Natural killer cell (primary cell): ENCODE results near the gene MVB12B. TPM values are rescaled to one million over a fixed set of nuclear protein-coding genes. Genes with fewer than 3 reads are reported as not detected.

Experiments used
- ATAC-seq, 3 donors: fragments of 150-1000 bp in 2 of 3; fragments of 200-7000 bp in 1 of 3; cut with Tn5 transposase; 1 replicate in 1 of 3; 2 replicates in 2 of 3; pipeline ENCODE4 v1.10.0; 2021; ENCODE audit warnings: mild to moderate bottlenecking in 2 of 3, moderate library complexity in 2 of 3
- DNase-seq, 2 donors: peaks; one replicate each; pipeline versions ENCODE4 v3.0.0 to v3.0.0-alpha.2; 2013 to 2021; ENCODE audit warnings: mixed read lengths in 1 of 2
- H3K27ac ChIP-seq: one replicate; pipeline ENCODE4 v1.5.1; 2013; ENCODE audit warnings: mild to moderate bottlenecking, low read length
- H3K27me3 ChIP-seq: one replicate; pipeline ENCODE4 v1.6.1; 2013; ENCODE audit warnings: low read length; ENCODE audit not compliant: control insufficient read depth, insufficient read depth
- H3K36me3 ChIP-seq: one replicate; pipeline ENCODE4 v1.6.1; 2013; ENCODE audit warnings: low read length; ENCODE audit not compliant: control insufficient read depth, insufficient read depth
- H3K4me1 ChIP-seq: one replicate; pipeline ENCODE4 v1.6.1; 2013; ENCODE audit warnings: low read length; ENCODE audit not compliant: control insufficient read depth, insufficient read depth
- H3K4me3 ChIP-seq: one replicate; pipeline ENCODE4 v1.5.1; 2013; ENCODE audit warnings: low read length
- H3K9me3 ChIP-seq: one replicate; pipeline ENCODE4 v1.6.1; 2013; ENCODE audit warnings: low read length; ENCODE audit not compliant: control insufficient read depth, insufficient read depth
- H3K27ac Mint-ChIP-seq, 2 donors: one replicate each; pipeline ENCODE4 v1.8.0; 2022; ENCODE audit warnings: mild to moderate bottlenecking in 2 of 2, mixed read lengths in 2 of 2, moderate library complexity in 1 of 2
- H3K27me3 Mint-ChIP-seq, 2 donors: one replicate each; pipeline ENCODE4 v1.8.0; 2022; ENCODE audit warnings: low read depth in 2 of 2, mixed read lengths in 2 of 2
- H3K36me3 Mint-ChIP-seq: one replicate; pipeline ENCODE4 v1.8.0; 2022; ENCODE audit warnings: mixed read lengths
- H3K4me1 Mint-ChIP-seq, 2 donors: one replicate each; pipeline ENCODE4 v1.8.0; 2022; ENCODE audit warnings: mixed read lengths in 2 of 2
- H3K4me3 Mint-ChIP-seq: one replicate; pipeline ENCODE4 v1.8.0; 2022; ENCODE audit warnings: mild to moderate bottlenecking, moderate library complexity, mixed read lengths
- H3K9me3 Mint-ChIP-seq, 2 donors: one replicate each; pipeline ENCODE4 v1.8.0; 2022; ENCODE audit warnings: mixed read lengths in 2 of 2
- WGBS: methylation state at CpG from one replicate; pipeline ENCODE4 v1.1.7; 2013; ENCODE audit warnings: missing lambda C conversion rate; ENCODE audit not compliant: insufficient coverage; 5-methylcytosine and 5-hydroxymethylcytosine counted together
- intact Hi-C: fragments of 100-400 bp; cut with micrococcal nuclease; formaldehyde crosslinking; loops from one replicate; pipeline ENCODE4 v1.14.2; 2022
- total RNA-seq, 4 donors: library from RNA; stranded (reverse); fragments of 120-200 nt in 1 of 4; gene quantifications; one replicate each; pipeline versions ENCODE4 v1.2.3 to v1.2.4, GENCODE V29; 2013 to 2022
- TF ChIP-seq, protein P1 (sequence below): fragments of 200-600 bp; IDR thresholded peaks from one replicate; pipeline ENCODE4 v1.8.0; 2022; ENCODE audit warnings: antibody characterized with exemption

The MVB12B gene
- total RNA-seq, 3 donors from 2014 or later (not counting 1 experiment from before 2014, with no cell fraction given) = 2.0 to 13.0 (median 7.8) TPM

- peaks cover 0 to 12% of the 10 kb centered on the region in 2 donors for H3K27me3 Mint-ChIP-seq
- ATAC-seq (peak; percentile 68 to 87 (median 81)), DNase-seq (peak; percentile 78 to 90)
- no peaks in the 10 kb centered on the region for H3K27me3 ChIP-seq
- peaks cover 68% of the 10 kb centered on the region for H3K4me1 ChIP-seq
- peak overlapping the region; percentile 86 for H3K27ac ChIP-seq
- H3K27ac Mint-ChIP-seq = peak overlapping the region; percentile 93 to 94
- intact Hi-C loops = loop anchor here (5.0 kb wide), 1 partner anchor 166 kb away; no protein-coding TSS in a partner anchor
- H3K36me3 Mint-ChIP-seq = no peaks in the 10 kb centered on the region
- peaks cover 72 to 74% of the 10 kb centered on the region in 2 donors for H3K4me1 Mint-ChIP-seq
- TF ChIP-seq, protein P1, sequence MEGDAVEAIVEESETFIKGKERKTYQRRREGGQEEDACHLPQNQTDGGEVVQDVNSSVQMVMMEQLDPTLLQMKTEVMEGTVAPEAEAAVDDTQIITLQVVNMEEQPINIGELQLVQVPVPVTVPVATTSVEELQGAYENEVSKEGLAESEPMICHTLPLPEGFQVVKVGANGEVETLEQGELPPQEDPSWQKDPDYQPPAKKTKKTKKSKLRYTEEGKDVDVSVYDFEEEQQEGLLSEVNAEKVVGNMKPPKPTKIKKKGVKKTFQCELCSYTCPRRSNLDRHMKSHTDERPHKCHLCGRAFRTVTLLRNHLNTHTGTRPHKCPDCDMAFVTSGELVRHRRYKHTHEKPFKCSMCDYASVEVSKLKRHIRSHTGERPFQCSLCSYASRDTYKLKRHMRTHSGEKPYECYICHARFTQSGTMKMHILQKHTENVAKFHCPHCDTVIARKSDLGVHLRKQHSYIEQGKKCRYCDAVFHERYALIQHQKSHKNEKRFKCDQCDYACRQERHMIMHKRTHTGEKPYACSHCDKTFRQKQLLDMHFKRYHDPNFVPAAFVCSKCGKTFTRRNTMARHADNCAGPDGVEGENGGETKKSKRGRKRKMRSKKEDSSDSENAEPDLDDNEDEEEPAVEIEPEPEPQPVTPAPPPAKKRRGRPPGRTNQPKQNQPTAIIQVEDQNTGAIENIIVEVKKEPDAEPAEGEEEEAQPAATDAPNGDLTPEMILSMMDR = no peak
- H3K4me3 Mint-ChIP-seq = peak overlapping the region; percentile 82
- no peak overlapping the region for H3K4me3 ChIP-seq
- H3K9me3 Mint-ChIP-seq = no peaks in the 10 kb centered on the region
- no peaks in the 10 kb centered on the region for H3K36me3 ChIP-seq
- under 1% methylated on average over 17 of the region's 17 CpGs for WGBS
- no peaks in the 10 kb centered on the region for H3K9me3 ChIP-seq
These were observed 144.5 kb downstream of the MVB12B start for GRCh38 chr9:126471084-126471624.

- Mint-ChIP-seq H3K9me3 (no peaks in the 10 kb centered on the region), H3K27me3 (peaks cover 0 to 12% of the 10 kb centered on the region in 2 donors), H3K36me3 (no peaks in the 10 kb centered on the region), H3K27ac (peak overlapping the region; percentile 93 to 94), H3K4me3 (peak overlapping the region; percentile 82), H3K4me1 (peaks cover 69 to 72% of the 10 kb centered on the region in 2 donors)
- Histone ChIP-seq H3K9me3 (no peaks in the 10 kb centered on the region), H3K27ac (no peak overlapping the region), H3K4me1 (peaks cover 68% of the 10 kb centered on the region), H3K4me3 (no peak overlapping the region), H3K36me3 (no peaks in the 10 kb centered on the region), H3K27me3 (no peaks in the 10 kb centered on the region)
- TF ChIP-seq, protein P1 = no peak
- no peak for DNase-seq
- 75% methylated on average over 5 of the region's 7 CpGs for WGBS
- ATAC-seq = no peak
- intact Hi-C loops = loop anchor here (5.0 kb wide), 1 partner anchor 165 kb away; no protein-coding TSS in a partner anchor
These were observed 145.7 kb downstream of the MVB12B start for GRCh38 chr9:126472198-126472947.

GRCh38 chr9:126472948-126473298, 146.3 kb downstream of the MVB12B start:
- ATAC-seq (peak in 1 of 3 donors; percentile 25), DNase-seq (peak in 1 of 2 donors; percentile 27)
- no peaks in the 10 kb centered on the region for H3K27me3 ChIP-seq
- Mint-ChIP-seq H3K4me1 (peaks cover 63 to 67% of the 10 kb centered on the region in 2 donors), H3K27me3 (peaks cover 0 to 12% of the 10 kb centered on the region in 2 donors), H3K27ac (peak overlapping the region; percentile 93 to 94), H3K4me3 (peak overlapping the region; percentile 49), H3K36me3 (no peaks in the 10 kb centered on the region), H3K9me3 (no peaks in the 10 kb centered on the region)
- TF ChIP-seq, protein P1 = no peak
- no peaks in the 10 kb centered on the region for H3K36me3 ChIP-seq
- H3K9me3 ChIP-seq = no peaks in the 10 kb centered on the region
- peaks cover 68% of the 10 kb centered on the region for H3K4me1 ChIP-seq
- intact Hi-C loops = loop anchor here (5.0 kb wide), 1 partner anchor 164 kb away; no protein-coding TSS in a partner anchor
- H3K27ac ChIP-seq = no peak overlapping the region
- 18% methylated on average over 3 of the region's 3 CpGs for WGBS
- no peak overlapping the region for H3K4me3 ChIP-seq
